PC-3 (cell line): Measurements from ENCODE around the gene VAPB. TPM values are rescaled to one million over a fixed set of nuclear protein-coding genes. Genes with fewer than 3 reads are reported as not detected.

Experiments used
- ATAC-seq: fragments of 200-7000 bp; cut with Tn5 transposase; 2 replicates; pipeline ENCODE4 v1.9.1; 2020; ENCODE audit warnings: mild to moderate bottlenecking, moderate library complexity
- BruUV-seq: library from RNA; stranded (reverse); fragments of 400-500 nt; replicated peaks from 2 replicates; lab custom pipeline; 2021; lab: Mats Ljungman, UMichigan
- CTCF ChIA-PET: fragments of 300-600 bp; sonication (Branson Sonifier 250); formaldehyde crosslinking; loops from one replicate; lab custom pipeline; 2022; ENCODE audit warnings: antibody characterized with exemption; lab: Charles Lee
- POLR2A ChIA-PET: fragments of 300-600 bp; sonication (Branson Sonifier 250); formaldehyde crosslinking; loops from one replicate; lab custom pipeline; 2022; ENCODE audit warnings: antibody characterized with exemption; ENCODE audit not compliant: unreplicated experiment; lab: Charles Lee
- DNase-seq: peaks from one replicate; pipeline ENCODE4 v3.0.0-alpha.2; 2015
- H2AFZ ChIP-seq: fragments of 300-600 bp; sonication (generic); 2 replicates; pipeline ENCODE4 v1.6.0; 2016; ENCODE audit warnings: antibody characterized with exemption, low read length
- H3F3A ChIP-seq: fragments of 300-600 bp; sonication (generic); one replicate; pipeline ENCODE4 v1.6.0; 2017; ENCODE audit warnings: antibody characterized with exemption, low read length, control low read depth, mild to moderate bottlenecking; ENCODE audit not compliant: unreplicated experiment
- H3K27ac ChIP-seq: fragments of 300-600 bp; sonication (generic); 2 replicates; pipeline ENCODE4 v1.5.1; 2016; ENCODE audit warnings: mild to moderate bottlenecking, low read length
- H3K27me3 ChIP-seq: fragments of 300-600 bp; sonication (generic); 2 replicates; pipeline ENCODE4 v1.6.1; 2016; ENCODE audit warnings: low read length, mixed read lengths
- H3K36me3 ChIP-seq: fragments of 300-600 bp; sonication (generic); 2 replicates; pipeline ENCODE4 v1.6.1; 2016; ENCODE audit warnings: low read depth, mixed run types, low read length, mixed read lengths
- H3K4me1 ChIP-seq: fragments of 300-600 bp; sonication (generic); 2 replicates; pipeline ENCODE4 v1.5.1; 2016; ENCODE audit warnings: low read length; ENCODE audit not compliant: insufficient read depth
- H3K4me2 ChIP-seq: fragments of 300-600 bp; sonication (generic); 2 replicates; pipeline ENCODE4 v1.6.0; 2016; ENCODE audit warnings: low read length
- H3K4me3 ChIP-seq: fragments of 300-600 bp; sonication (generic); 2 replicates; pipeline ENCODE4 v1.5.1; 2016; ENCODE audit warnings: mild to moderate bottlenecking, low read length, mixed read lengths
- H3K79me2 ChIP-seq: fragments of 300-600 bp; sonication (generic); 2 replicates; pipeline ENCODE4 v1.6.1; 2017; ENCODE audit warnings: low read length, mixed read lengths
- H3K9ac ChIP-seq: fragments of 300-600 bp; sonication (generic); 2 replicates; pipeline ENCODE4 v1.6.0; 2016; ENCODE audit warnings: mild to moderate bottlenecking, low read length
- H3K9me2 ChIP-seq: fragments of 300-600 bp; sonication (generic); replicated peaks from 2 replicates; pipeline ENCODE4 v1.6.1; 2016; ENCODE audit warnings: mixed run types, low read length, mixed read lengths
- H3K9me3 ChIP-seq: fragments of 300-600 bp; sonication (generic); 2 replicates; pipeline ENCODE4 v1.6.1; 2016; ENCODE audit warnings: low read length, mixed read lengths
- H4K20me1 ChIP-seq: fragments of 300-600 bp; sonication (generic); 2 replicates; pipeline ENCODE4 v1.6.1; 2016; ENCODE audit warnings: low read length, mixed read lengths
- EZH2 ChIP-seq: fragments of 300-600 bp; sonication (generic); IDR thresholded peaks from one replicate; pipeline ENCODE4 v1.6.1; 2017; ENCODE audit warnings: antibody characterized with exemption, mild to moderate bottlenecking, low read length; ENCODE audit not compliant: unreplicated experiment
- EZH2phosphoT487 ChIP-seq: fragments of 300-600 bp; sonication (generic); IDR thresholded peaks from 2 replicates; pipeline ENCODE4 v1.6.1; 2018; ENCODE audit warnings: mild to moderate bottlenecking, antibody characterized with exemption, low read length, borderline replicate concordance
- intact Hi-C: fragments of 100-400 bp; cut with micrococcal nuclease; formaldehyde crosslinking; loops from 2 replicates; pipeline ENCODE4 v1.9.0; 2023
- total RNA-seq: library from RNA; depleted of rRNA; stranded (reverse); fragments of >200 nt; gene quantifications from 2 replicates; pipeline ENCODE4 v1.2.3, GENCODE V29; 2014
- TF ChIP-seq, protein P1 (sequence below): fragments of 300-600 bp; sonication (generic); conservative IDR thresholded peaks from 2 replicates; pipeline ENCODE4 v1.5.1; 2017; ENCODE audit warnings: antibody characterized with exemption, low read depth, mild to moderate bottlenecking, low read length

The VAPB gene
- total RNA-seq, 1 experiment from 2014 or later, result 16.5 TPM

DNA sequence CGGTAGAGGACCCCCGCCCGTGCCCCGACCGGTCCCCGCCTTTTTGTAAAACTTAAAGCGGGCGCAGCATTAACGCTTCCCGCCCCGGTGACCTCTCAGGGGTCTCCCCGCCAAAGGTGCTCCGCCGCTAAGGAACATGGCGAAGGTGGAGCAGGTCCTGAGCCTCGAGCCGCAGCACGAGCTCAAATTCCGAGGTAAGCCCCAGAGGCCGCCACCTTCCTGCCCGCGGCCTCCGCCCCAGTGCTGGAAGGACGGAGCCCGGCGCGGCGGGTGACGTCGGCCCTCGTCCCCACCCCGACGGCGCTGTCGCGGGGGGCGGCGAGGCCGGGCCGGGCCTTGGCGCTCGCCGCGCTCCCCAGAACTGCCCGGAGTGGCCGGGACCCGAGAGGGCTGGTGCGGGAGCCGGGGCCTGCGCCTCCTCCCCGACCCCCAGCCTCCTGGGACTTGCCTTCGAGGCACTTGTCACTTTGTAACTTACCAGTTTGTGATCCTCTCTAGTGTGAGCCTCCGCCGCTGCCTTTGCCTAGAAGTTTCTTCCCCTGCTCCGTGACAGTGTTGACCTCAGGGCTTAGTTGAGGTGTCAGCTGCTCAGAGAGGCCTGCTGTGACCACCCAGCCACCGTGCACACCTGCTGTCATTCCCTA, 417 bp downstream of the VAPB start:
- TF ChIP-seq EZH2phosphoT487 (no peak), EZH2 (no peak)
- TF ChIP-seq, protein P1, sequence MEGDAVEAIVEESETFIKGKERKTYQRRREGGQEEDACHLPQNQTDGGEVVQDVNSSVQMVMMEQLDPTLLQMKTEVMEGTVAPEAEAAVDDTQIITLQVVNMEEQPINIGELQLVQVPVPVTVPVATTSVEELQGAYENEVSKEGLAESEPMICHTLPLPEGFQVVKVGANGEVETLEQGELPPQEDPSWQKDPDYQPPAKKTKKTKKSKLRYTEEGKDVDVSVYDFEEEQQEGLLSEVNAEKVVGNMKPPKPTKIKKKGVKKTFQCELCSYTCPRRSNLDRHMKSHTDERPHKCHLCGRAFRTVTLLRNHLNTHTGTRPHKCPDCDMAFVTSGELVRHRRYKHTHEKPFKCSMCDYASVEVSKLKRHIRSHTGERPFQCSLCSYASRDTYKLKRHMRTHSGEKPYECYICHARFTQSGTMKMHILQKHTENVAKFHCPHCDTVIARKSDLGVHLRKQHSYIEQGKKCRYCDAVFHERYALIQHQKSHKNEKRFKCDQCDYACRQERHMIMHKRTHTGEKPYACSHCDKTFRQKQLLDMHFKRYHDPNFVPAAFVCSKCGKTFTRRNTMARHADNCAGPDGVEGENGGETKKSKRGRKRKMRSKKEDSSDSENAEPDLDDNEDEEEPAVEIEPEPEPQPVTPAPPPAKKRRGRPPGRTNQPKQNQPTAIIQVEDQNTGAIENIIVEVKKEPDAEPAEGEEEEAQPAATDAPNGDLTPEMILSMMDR, result no peak
- POLR2A ChIA-PET, result interaction anchor here (0.6 to 1.1 kb wide), 7 partner anchors 18 to 1165 kb away, joined by 3 to 8 read pairs (median 4); no protein-coding TSS in a partner anchor
- Histone ChIP-seq H3K9me2 (no peaks in the 10 kb centered on the region), H3K27ac (peak overlapping the region; percentile 69), H3F3A (no peaks in the 10 kb centered on the region), H3K4me3 (peak overlapping the region; percentile 83), H3K4me2 (peak overlapping the region; percentile 83), H3K9me3 (no peaks in the 10 kb centered on the region), H3K36me3 (peaks cover 23% of the 10 kb centered on the region), H3K4me1 (peaks cover 34% of the 10 kb centered on the region), H3K27me3 (no peaks in the 10 kb centered on the region), H4K20me1 (peaks cover 28% of the 10 kb centered on the region), H3K9ac (peak overlapping the region; percentile 98), H2AFZ (peak overlapping the region; percentile 76), H3K79me2 (peaks cover 54% of the 10 kb centered on the region)
- CTCF ChIA-PET, result no interaction called here
- DNase-seq (peak; percentile 52), ATAC-seq (peak; percentile 48)
- intact Hi-C loops, result loop anchor here (5.0 to 10.0 kb wide), 2 partner anchors 55 to 82 kb away; partner anchors contain the start of gene RAB22A
- BruUV-seq, result no TSS peak

DNA sequence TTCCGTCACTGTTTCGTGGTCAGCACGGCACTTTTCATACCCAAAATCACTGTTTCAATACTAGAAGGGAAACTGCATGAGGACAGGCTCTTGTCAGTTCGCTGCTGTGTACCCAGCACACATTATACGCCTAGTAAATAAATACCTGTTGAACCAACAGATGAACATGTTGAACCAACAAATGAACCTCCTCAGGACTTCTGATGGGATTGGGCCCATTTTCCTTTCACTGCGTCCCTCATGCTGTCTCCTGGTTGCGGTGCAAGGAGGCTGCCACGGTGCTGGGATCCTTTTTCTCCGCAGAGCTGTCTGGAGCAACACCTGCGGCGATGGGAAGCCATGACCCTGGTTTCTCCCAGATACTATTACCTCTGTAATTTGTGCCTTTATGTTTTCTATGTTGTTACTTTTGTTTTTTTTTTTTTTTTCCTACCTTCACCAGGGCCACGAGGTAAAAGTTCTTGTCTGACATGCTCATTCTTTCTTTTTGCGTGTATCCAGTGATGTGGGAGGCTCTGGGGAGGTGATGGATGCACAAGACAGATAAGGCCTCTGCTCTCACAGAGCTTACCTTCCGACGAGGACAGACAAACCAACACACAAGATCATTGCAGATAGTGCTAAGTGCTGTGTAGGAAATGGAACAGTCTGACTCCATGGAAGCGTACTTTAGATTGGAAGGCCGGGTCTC, 1.1 kb downstream of the VAPB start:
- peaks cover 32% of the 10 kb centered on the region for H4K20me1 ChIP-seq
- no TSS peak for BruUV-seq
- H2AFZ ChIP-seq, result peak overlapping the region; percentile 76; the same call in 1 of the 2 replicates
- POLR2A ChIA-PET, result interaction anchor here (0.6 to 1.1 kb wide), 2 partner anchors 33 to 1166 kb away, joined by 4 to 8 read pairs; no protein-coding TSS in a partner anchor
- no peaks in the 10 kb centered on the region for H3K9me3 ChIP-seq
- peaks cover 34% of the 10 kb centered on the region for H3K4me1 ChIP-seq
- H3K9ac ChIP-seq, result peak overlapping the region; percentile 98
- no peaks in the 10 kb centered on the region for H3F3A ChIP-seq
- TF ChIP-seq EZH2phosphoT487 (no peak), EZH2 (no peak)
- TF ChIP-seq, protein P1, result no peak
- DNase-seq, result no peak
- peak overlapping the region; percentile 83 for H3K4me2 ChIP-seq
- peaks cover 60% of the 10 kb centered on the region for H3K79me2 ChIP-seq
- peaks cover 27% of the 10 kb centered on the region for H3K36me3 ChIP-seq
- H3K9me2 ChIP-seq, result no peaks in the 10 kb centered on the region
- peak overlapping the region; percentile 69 for H3K27ac ChIP-seq
- H3K27me3 ChIP-seq, result no peaks in the 10 kb centered on the region
- CTCF ChIA-PET, result no interaction called here
- no peak for ATAC-seq
- intact Hi-C loops, result loop anchor here (5.0 to 10.0 kb wide), 2 partner anchors 55 to 83 kb away; partner anchors contain the start of gene RAB22A
- peak overlapping the region; percentile 83 for H3K4me3 ChIP-seq
